A549 (cell line): ENCODE data around the gene APEX1. TPM values are rescaled to one million over a fixed set of nuclear protein-coding genes. Genes with fewer than 3 reads are reported as not detected.

ENCODE experiments used
- ATAC-seq, 2 experiments: fragments of 200-7000 bp in 1 of 2; fragments of >200 bp in 1 of 2; cut with Nextera tagmentation in 1 of 2; cut with Tn5 transposase in 1 of 2; 3 replicates each; pipeline versions ENCODE4 v1.8.0 to v1.9.1; 2018 to 2020; ENCODE audit warnings: mild to moderate bottlenecking in 1 of 2, moderate library complexity in 1 of 2
- CTCF ChIA-PET: fragments of 300-600 bp; sonication (Branson Sonifier 250); formaldehyde crosslinking; extraction: SDS; loops from one replicate; lab custom pipeline; 2021; ENCODE audit warnings: antibody characterized with exemption, inconsistent platforms; lab: Yijun Ruan, JAX
- POLR2A ChIA-PET: fragments of 350-600 bp; formaldehyde crosslinking; extraction: SDS; loops from one replicate; lab custom pipeline; 2021; ENCODE audit warnings: antibody characterized with exemption, inconsistent platforms; lab: Yijun Ruan, JAX
- DNase-seq, 2 experiments: peaks; one replicate each; pipeline versions ENCODE4 v3.0.0 to v3.0.0-alpha.2; 2011 to 2016; ENCODE audit warnings: low read depth in 1 of 2, low spot score in 1 of 2
- FAIRE-seq: peaks from 2 replicates; lab custom pipeline; 2011; peaks lifted over from hg19 to GRCh38; lab: Jason Lieb, UNC
- H3K27ac ChIP-seq, 2 experiments: fragments of >200 bp; sonication (Bioruptor Twin); formaldehyde crosslinking; 3 replicates each; pipeline ENCODE4 v1.5.1; 2016 to 2017
- H3K4me1 ChIP-seq: fragments of >200 bp; sonication (Bioruptor Twin); formaldehyde crosslinking; 3 replicates; pipeline ENCODE4 v1.6.1; 2016
- H3K4me2 ChIP-seq: fragments of >200 bp; sonication (Bioruptor Twin); formaldehyde crosslinking; 3 replicates; pipeline ENCODE4 v1.6.1; 2016
- H3K4me3 ChIP-seq: fragments of >200 bp; sonication (Bioruptor Twin); formaldehyde crosslinking; 3 replicates; pipeline ENCODE4 v1.5.1; 2016
- H3K9me3 ChIP-seq: fragments of >200 bp; sonication (Bioruptor Twin); formaldehyde crosslinking; 3 replicates; pipeline ENCODE4 v1.6.1; 2016
- CBX2 ChIP-seq: fragments of 200-600 bp; sonication (generic); IDR thresholded peaks from 2 replicates; pipeline ENCODE4 v1.6.1; 2016; ENCODE audit warnings: low read depth, mild to moderate bottlenecking, borderline replicate concordance
- CBX8 ChIP-seq: fragments of 200-600 bp; sonication (generic); IDR thresholded peaks from 2 replicates; pipeline ENCODE4 v1.6.1; 2016
- CHD2 ChIP-seq: fragments of 150-350 bp; IDR thresholded peaks from 2 replicates; pipeline ENCODE4 v1.6.1; 2014; ENCODE audit warnings: low read length; ENCODE audit not compliant: partially characterized antibody
- CHD4 ChIP-seq: fragments of 200-600 bp; sonication (generic); IDR thresholded peaks from 2 replicates; pipeline ENCODE4 v1.6.1; 2016; ENCODE audit warnings: antibody characterized with exemption, mild to moderate bottlenecking, borderline replicate concordance
- EHF ChIP-seq: fragments of 250-450 bp; sonication (Bioruptor Pico); IDR thresholded peaks from 2 replicates; pipeline ENCODE4 v1.5.0; 2020; ENCODE audit warnings: mild to moderate bottlenecking
- EHMT2 ChIP-seq: fragments of 200-600 bp; sonication (generic); IDR thresholded peaks from 2 replicates; pipeline ENCODE4 v1.6.1; 2016; ENCODE audit warnings: antibody characterized with exemption, low read depth, mild to moderate bottlenecking, moderate library complexity
- EP300 ChIP-seq, 2 experiments: fragments of >200 bp; sonication (Bioruptor Twin); formaldehyde crosslinking; IDR thresholded peaks; 2 replicates in 1 of 2; 3 replicates in 1 of 2; pipeline ENCODE4 v1.6.1; 2016 to 2017
- ESRRA ChIP-seq: fragments of 150-350 bp; IDR thresholded peaks from 2 replicates; pipeline ENCODE4 v1.6.1; 2014; ENCODE audit warnings: mild to moderate bottlenecking, low read length, borderline replicate concordance
- JUN ChIP-seq, 2 experiments: fragments of >200 bp; sonication (Bioruptor Twin); formaldehyde crosslinking; IDR thresholded peaks; 2 replicates in 1 of 2; 3 replicates in 1 of 2; pipeline ENCODE4 v1.6.1; 2016 to 2017
- JUNB ChIP-seq: fragments of >200 bp; sonication (Bioruptor Twin); formaldehyde crosslinking; IDR thresholded peaks from 2 replicates; pipeline ENCODE4 v1.6.1; 2016
- MAX ChIP-seq: IDR thresholded peaks from 2 replicates; pipeline ENCODE4 v1.6.1; 2012
- PBX3 ChIP-seq: IDR thresholded peaks from 2 replicates; pipeline ENCODE4 v1.6.1; 2012
- POLR2A ChIP-seq: IDR thresholded peaks from 2 replicates; pipeline ENCODE4 v1.6.1; 2012; ENCODE audit warnings: mild to moderate bottlenecking, low read length
- POLR2AphosphoS2 ChIP-seq: conservative IDR thresholded peaks from 2 replicates; pipeline ENCODE4 v1.6.1; 2012; ENCODE audit warnings: low read length, improper control_type of control experiment, inconsistent platforms
- RAD21 ChIP-seq, 2 experiments: fragments of >200 bp in 1 of 2; sonication (Bioruptor Twin) in 1 of 2; formaldehyde crosslinking in 1 of 2; IDR thresholded peaks in 1 of 2; conservative IDR thresholded peaks in 1 of 2; 2 replicates in 1 of 2; 3 replicates in 1 of 2; pipeline ENCODE4 v1.6.1; 2012 to 2018; ENCODE audit warnings: inconsistent platforms in 1 of 2
- RARB ChIP-seq: fragments of 250-450 bp; sonication (Bioruptor Pico); IDR thresholded peaks from 2 replicates; pipeline ENCODE4 v1.8.0; 2021; ENCODE audit warnings: mild to moderate bottlenecking, moderate library complexity
- RCOR1 ChIP-seq: fragments of 150-350 bp; IDR thresholded peaks from 2 replicates; pipeline ENCODE4 v1.6.1; 2014; ENCODE audit warnings: antibody characterized with exemption, low read length, low read depth
- RFX5 ChIP-seq: fragments of 450-650 bp; IDR thresholded peaks from 2 replicates; pipeline ENCODE4 v1.7.1; 2014; ENCODE audit warnings: antibody characterized with exemption, mild to moderate bottlenecking, moderate library complexity
- SMC3 ChIP-seq: fragments of >200 bp; sonication (Bioruptor Twin); formaldehyde crosslinking; IDR thresholded peaks from 3 replicates; pipeline ENCODE4 v1.6.1; 2018; ENCODE audit warnings: inconsistent platforms
- SREBF2 ChIP-seq: fragments of 450-650 bp; IDR thresholded peaks from 2 replicates; pipeline ENCODE4 v1.6.1; 2014; ENCODE audit warnings: mild to moderate bottlenecking, moderate library complexity
- ZFP36 ChIP-seq: fragments of 450-650 bp; IDR thresholded peaks from 2 replicates; pipeline ENCODE4 v1.6.1; 2014; ENCODE audit warnings: borderline replicate concordance; ENCODE audit not compliant: partially characterized antibody
- ZSCAN20 ChIP-seq: fragments of 250-450 bp; sonication (Bioruptor Pico); IDR thresholded peaks from 2 replicates; pipeline ENCODE4 v1.8.0; 2022; ENCODE audit warnings: mild to moderate bottlenecking, moderate library complexity
- WGBS: methylation state at CpG from one replicate; pipeline ENCODE4 v1.1.6; 2017; ENCODE audit errors: missing lambda C conversion rate; 5-methylcytosine and 5-hydroxymethylcytosine counted together
- polyA plus RNA-seq, 4 experiments: library from polyadenylated mRNA; depleted of rRNA in 3 of 4; stranded (reverse); fragments of >200 nt; fragmentation: RNase III in 1 of 4; extraction: RNeasy Plus Mini Kit Qiagen cat#74134 plus additional on column Dnase treatment in 1 of 4; gene quantifications; 2 replicates in 3 of 4; 3 replicates in 1 of 4; pipeline ENCODE4 v1.2.3, GENCODE V29; 2011 to 2017
- TF ChIP-seq, protein P1 (sequence below): fragments of 200-600 bp; sonication (generic); IDR thresholded peaks from 2 replicates; pipeline ENCODE4 v1.6.1; 2016; ENCODE audit warnings: antibody characterized with exemption, mild to moderate bottlenecking, moderate library complexity
- TF ChIP-seq, protein P2 (sequence below): fragments of 450-650 bp; IDR thresholded peaks from 2 replicates; pipeline ENCODE4 v1.6.1; 2014; ENCODE audit warnings: antibody characterized with exemption
- TF ChIP-seq, protein P3 (sequence below): IDR thresholded peaks from 2 replicates; pipeline ENCODE4 v1.6.1; 2012; ENCODE audit warnings: low read depth, borderline replicate concordance
- TF ChIP-seq, protein P4 (sequence below): fragments of >200 bp; sonication (Bioruptor Twin); formaldehyde crosslinking; IDR thresholded peaks from 2 replicates; pipeline ENCODE4 v1.6.1; 2016

APEX1 gene
- polyA plus RNA-seq, 2 of the 4 experiments (the other 2 are of a cell fraction): 312 to 324 TPM

DNA sequence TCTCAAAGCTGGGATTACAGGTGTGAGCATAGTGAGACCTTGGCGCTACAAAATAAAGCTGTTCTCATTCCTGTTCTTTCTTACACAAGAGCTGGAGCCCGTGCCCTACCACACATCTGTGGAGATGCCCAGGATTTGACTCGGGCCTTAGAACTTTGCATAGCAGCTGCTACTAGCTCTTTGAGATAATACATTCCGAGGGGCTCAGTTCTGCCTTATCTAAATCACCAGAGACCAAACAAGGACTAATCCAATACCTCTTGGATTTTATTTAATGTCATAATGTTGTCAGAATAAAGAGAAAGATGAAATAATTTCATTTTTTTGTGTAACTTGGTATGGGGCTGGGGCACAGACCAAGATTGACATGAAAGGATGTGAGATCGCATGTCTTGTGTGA lies 21.8 kb downstream of the APEX1 start (continued):
- TF ChIP-seq, protein P1, sequence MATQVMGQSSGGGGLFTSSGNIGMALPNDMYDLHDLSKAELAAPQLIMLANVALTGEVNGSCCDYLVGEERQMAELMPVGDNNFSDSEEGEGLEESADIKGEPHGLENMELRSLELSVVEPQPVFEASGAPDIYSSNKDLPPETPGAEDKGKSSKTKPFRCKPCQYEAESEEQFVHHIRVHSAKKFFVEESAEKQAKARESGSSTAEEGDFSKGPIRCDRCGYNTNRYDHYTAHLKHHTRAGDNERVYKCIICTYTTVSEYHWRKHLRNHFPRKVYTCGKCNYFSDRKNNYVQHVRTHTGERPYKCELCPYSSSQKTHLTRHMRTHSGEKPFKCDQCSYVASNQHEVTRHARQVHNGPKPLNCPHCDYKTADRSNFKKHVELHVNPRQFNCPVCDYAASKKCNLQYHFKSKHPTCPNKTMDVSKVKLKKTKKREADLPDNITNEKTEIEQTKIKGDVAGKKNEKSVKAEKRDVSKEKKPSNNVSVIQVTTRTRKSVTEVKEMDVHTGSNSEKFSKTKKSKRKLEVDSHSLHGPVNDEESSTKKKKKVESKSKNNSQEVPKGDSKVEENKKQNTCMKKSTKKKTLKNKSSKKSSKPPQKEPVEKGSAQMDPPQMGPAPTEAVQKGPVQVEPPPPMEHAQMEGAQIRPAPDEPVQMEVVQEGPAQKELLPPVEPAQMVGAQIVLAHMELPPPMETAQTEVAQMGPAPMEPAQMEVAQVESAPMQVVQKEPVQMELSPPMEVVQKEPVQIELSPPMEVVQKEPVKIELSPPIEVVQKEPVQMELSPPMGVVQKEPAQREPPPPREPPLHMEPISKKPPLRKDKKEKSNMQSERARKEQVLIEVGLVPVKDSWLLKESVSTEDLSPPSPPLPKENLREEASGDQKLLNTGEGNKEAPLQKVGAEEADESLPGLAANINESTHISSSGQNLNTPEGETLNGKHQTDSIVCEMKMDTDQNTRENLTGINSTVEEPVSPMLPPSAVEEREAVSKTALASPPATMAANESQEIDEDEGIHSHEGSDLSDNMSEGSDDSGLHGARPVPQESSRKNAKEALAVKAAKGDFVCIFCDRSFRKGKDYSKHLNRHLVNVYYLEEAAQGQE: no peak
- TF ChIP-seq POLR2A: no peak

GRCh38 chr14:20477211-20477876 lies 22.3 kb downstream of the APEX1 start:
- DNase-seq (no peak), ATAC-seq (no peak), FAIRE-seq (no peak)
- POLR2A ChIA-PET: no interaction called here
- Histone ChIP-seq H3K27ac (no peak overlapping the region), H3K9me3 (no peaks in the 10 kb centered on the region), H3K4me1 (peaks cover 9% of the 10 kb centered on the region), H3K4me2 (no peak overlapping the region), H3K4me3 (no peak overlapping the region)
- whole genome bisulfite sequencing: 100% methylated on average over 1 of the region's 1 CpG
- CTCF ChIA-PET: no interaction called here
- TF ChIP-seq PBX3 (no peak), RARB (no peak), SREBF2 (no peak), ESRRA (no peak), RFX5 (no peak)
- TF ChIP-seq, protein P2, sequence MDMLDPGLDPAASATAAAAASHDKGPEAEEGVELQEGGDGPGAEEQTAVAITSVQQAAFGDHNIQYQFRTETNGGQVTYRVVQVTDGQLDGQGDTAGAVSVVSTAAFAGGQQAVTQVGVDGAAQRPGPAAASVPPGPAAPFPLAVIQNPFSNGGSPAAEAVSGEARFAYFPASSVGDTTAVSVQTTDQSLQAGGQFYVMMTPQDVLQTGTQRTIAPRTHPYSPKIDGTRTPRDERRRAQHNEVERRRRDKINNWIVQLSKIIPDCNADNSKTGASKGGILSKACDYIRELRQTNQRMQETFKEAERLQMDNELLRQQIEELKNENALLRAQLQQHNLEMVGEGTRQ: no peak

DNA sequence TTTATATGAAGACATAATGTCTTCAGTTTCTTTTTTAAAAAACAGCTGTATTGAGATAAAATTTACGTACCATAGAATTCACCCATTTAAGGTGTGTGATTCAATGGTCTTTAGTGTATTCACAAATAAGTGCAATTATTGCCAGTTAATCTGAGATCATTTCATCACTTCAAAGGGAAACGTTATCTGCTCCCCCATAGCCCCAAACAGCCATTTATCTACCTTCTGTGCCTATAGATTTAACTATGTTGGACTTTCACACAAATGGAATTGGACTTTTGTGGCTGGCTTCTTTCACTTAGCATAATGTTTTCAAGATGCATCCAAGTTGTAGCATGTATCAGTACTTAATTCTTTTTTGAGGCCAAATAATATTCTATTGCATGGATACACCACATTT lies 23.9 kb downstream of the APEX1 start:
- ATAC-seq: no peak
- 92% methylated on average over 2 of the region's 2 CpGs for WGBS

More for the DNA sequence above, 23.9 kb downstream of the APEX1 start:
- POLR2A ChIA-PET: interaction anchor here (0.6 to 0.9 kb wide), 2 partner anchors 9 to 10 kb away, joined by 3 to 4 read pairs; no protein-coding TSS in a partner anchor
- no peak overlapping the region for H3K4me2 ChIP-seq
- no peak for FAIRE-seq
- H3K4me3 ChIP-seq: no peak overlapping the region
- CTCF ChIA-PET: interaction anchor here (1.0 kb wide), 1 partner anchor 9 kb away, joined by 3 read pairs; the partner anchor contains the start of gene PNP
- TF ChIP-seq, protein P3, sequence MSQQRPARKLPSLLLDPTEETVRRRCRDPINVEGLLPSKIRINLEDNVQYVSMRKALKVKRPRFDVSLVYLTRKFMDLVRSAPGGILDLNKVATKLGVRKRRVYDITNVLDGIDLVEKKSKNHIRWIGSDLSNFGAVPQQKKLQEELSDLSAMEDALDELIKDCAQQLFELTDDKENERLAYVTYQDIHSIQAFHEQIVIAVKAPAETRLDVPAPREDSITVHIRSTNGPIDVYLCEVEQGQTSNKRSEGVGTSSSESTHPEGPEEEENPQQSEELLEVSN: no peak
- TF ChIP-seq POLR2AphosphoS2 (no peak), RFX5 (no peak), EHF (CRISPR knock-in tag) (no peak), CHD4 (no peak), CHD2 (no peak), CBX8 (no peak), EP300 (IDR thresholded peaks at IDR 0.05) (no peak), SMC3 (no peak), EHMT2 (no peak), RAD21 (conservative IDR thresholded peaks at IDR 0.05 in 1 of 2, IDR thresholded peaks at IDR 0.05 in 1 of 2) (no peak), MAX (no peak), ESRRA (no peak), RCOR1 (no peak), JUN (IDR thresholded peaks at IDR 0.05) (no peak), ZFP36 (no peak), ZSCAN20 (CRISPR knock-in tag) (no peak), CBX2 (no peak), JUNB (no peak)
- TF ChIP-seq, protein P4, sequence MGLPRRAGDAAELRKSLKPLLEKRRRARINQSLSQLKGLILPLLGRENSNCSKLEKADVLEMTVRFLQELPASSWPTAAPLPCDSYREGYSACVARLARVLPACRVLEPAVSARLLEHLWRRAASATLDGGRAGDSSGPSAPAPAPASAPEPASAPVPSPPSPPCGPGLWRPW: no peak
- H3K9me3 ChIP-seq: no peaks in the 10 kb centered on the region
- H3K27ac ChIP-seq: no peak overlapping the region
- H3K4me1 ChIP-seq: no peaks in the 10 kb centered on the region
- DNase-seq: no peak
